Stimulated activated CD4-positive, alpha-beta T cell treated with anti-CD3 and anti-CD28 coated beads, Interleukin-12 subunit alpha, Interleukin-12 subunit beta, amount 100 ng/mL, for 4 hours (primary cell): ENCODE measurements around the gene NT5C2.
"Not testable (repeated sequence)": the region's sequence is repeated elsewhere in the genome, so short reads cannot be mapped to it uniquely, and the experiment has no call there.

Experiments
- DNase-seq: peaks from one replicate; pipeline ENCODE4 v3.0.0-alpha.2; 2020

NT5C2 gene

DNA sequence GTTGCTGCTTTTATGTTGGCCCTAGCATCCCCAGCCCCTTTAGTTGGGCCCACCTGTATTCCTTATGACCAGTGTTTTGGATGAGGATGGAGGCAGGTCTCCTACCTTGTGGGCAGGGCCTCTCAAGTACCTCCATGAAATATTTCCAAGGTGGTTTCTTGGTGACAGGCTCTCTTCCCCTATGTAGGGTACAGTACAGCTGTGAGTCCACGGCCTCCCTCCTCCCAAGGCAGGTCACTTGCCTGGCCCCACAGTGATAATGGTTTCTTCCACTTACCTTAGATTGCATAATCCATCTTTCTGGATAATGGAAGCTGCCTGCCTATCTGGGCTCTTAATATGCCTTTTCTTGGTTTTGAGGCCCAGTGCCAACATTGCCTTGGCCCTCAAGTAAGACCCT is 110.4 kb downstream of the NT5C2 start:
- DNase-seq: no peak

DNA sequence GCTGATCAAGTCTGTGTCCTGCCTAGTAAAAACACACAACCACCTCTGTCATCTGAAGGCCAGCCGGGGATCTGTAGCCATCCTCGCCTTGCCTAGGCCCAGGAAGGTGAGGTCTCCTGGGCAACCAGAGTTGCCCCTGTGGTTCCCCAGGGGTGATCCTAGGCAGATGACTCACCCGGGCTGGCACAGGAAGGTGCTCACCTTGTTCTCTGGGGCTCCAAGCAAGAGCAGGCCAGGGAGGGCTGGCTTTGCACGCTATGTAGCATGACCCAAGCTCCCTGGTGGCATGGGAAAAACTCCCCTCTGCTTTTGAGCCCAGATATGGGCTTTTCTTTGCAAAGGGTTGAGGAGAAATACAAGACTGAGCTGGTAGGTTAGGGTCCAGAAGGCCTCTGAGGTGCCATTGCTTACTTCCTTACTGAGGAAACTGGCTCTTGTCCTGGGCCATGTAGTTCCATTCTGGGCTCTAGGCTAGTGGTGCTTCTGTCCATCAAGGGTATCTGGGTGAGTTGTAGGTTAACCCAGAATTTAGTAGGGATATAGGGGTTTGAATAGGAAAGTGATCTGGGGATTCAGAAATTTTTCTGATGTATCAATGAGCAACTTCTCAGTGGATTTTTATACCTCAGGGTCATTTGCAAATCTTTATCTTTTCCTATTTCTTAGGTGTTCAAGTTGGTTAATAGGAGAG is 112.0 kb downstream of the NT5C2 start:
- DNase-seq: no peak

DNA sequence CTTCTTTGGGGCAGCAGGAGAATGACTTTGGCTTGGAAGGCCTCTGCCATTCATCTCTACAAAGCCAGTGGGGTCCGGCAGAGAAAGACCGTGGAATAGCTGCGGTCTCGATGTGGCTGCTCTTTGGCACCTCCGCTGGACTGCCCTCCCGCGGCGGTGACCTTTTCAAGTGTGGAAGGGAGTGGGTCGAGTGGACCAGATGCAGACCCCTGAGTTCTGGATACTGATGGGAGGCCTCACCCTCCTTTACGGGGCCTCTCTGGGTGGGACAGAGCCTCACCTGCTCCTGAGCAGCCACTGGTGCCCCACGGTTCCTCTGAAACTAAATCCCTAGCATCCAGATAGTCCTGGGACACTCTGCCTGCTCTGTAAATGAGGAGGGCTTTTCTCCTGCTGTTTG is 113.1 kb downstream of the NT5C2 start:
- DNase-seq: no peak

DNA sequence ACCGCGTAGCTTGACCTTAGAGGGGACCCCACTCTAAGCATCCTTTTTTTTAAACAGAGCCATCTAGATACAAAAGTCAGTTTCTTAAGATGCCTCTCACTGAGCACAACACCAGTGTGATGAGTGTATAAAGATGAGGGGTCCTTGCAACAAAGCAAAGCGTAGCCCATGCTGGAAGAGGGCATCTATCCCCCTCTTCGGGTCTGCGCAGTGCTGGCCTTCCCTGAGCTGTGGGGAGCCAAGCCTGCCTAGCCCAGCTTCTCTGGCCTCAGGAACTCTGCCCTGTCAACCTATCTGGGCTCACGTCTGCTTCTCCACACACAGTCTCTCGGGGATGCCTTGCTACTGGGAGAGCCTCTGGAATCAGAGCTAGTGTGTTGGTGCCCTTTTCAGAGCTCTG is 114.0 kb downstream of the NT5C2 start:
- DNase-seq: no peak

DNA sequence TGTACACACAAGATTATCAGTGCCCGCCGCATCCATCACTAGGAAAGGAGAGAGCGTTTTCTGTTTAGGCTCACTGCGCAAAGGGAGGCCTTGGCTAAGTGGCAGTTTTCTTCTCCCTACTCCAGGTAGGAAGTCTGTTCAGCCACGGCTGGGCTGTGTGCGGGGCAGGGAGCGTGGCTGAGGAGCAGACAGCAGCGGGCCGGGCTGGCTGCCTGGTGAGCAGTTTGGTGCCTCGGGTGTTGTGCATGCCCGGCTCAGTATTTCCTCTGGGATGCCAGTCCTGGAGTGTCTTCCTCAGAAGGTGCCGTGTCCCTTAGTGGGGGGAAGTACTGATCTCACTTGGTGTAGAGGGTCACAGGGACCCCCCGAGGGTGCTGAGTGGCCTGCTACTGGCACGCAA is 114.4 kb downstream of the NT5C2 start:
- no peak for DNase-seq

DNA sequence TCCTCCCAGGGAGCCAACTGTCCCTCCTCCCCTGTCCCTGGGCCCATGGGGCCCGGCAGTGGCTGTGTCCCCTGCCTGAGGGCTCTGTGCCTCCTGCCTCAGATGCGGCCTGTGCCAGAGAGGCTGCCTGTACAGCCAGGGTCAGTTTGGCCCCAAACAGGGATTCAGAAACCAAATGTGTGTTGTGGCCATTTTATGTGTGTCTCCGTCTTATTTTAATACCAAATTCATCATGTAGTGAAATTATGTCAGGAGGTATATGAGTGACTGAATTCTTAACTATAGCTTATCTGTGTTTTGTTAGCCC is 114.8 kb downstream of the NT5C2 start:
- DNase-seq: no peak

GRCh38 chr10:103077491-103078308 is 115.4 kb downstream of the NT5C2 start:
- DNase-seq: no peak

GRCh38 chr10:103077020-103077419 is 116.1 kb downstream of the NT5C2 start:
- DNase-seq: no peak

- DNase-seq: no peak
Observed at GRCh38 chr10:103072891-103073290, 120.2 kb downstream of the NT5C2 start.

DNA sequence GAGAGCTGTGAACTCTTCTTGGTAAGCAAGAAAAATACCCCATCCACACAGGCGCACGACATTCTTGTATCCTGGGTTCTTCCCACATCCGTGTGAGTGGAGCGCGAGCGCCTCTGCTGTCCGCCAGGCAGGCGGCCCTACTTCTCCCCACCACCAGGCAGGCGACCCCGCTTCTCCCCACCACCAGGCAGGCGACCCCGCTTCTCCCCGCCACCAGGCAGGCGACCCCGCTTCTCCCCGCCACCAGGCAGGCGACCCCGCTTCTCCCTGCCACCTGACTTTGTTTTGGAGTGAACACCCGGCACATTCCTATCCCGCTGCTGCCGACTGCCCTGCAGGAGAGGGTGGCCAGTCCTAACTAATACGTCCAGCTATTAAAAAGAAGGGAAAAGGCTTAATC is 120.8 kb downstream of the NT5C2 start:
- DNase-seq: no peak

DNA sequence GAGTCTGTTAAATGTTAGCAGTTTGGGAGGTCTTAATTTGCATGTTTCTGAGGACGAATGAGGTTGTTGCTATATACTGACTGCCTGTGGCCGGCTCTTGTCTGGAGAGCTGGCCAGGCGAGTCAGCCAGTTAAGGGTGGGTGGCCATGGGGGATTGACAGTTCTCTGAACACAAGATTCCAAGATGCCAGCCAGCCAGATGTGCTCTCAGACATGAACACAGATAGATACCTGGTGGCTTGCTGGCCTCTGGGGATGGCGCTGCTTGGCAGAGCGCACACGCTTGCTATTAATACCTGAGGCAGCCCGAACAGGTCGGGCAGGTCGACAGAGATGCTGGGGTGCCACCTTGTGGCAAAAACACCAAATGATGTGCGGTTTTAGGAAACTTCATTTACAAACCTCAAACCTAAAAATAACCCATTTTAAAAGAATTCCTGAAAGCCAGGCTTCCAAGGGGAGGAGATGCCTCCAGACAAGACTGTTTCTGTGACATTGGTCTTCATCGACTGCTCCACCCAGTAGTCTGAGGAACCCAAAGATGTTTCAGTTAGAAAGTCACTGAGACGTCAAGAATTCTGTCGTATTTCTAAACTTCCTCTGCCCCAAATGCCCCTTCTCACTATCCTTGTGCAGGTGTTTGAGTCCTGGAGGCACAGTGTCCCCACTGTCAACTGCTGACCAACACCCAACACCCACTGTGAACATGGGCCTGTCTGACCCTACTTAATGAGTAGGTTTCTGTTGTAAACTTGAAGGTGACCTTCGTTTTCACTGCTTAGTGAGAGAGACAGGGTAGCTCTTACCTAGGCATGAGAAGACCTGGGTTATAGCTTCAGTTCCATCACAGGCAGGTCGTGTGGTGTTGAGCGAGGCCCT is 123.4 kb downstream of the NT5C2 start:
- peak; percentile 66 for DNase-seq

GRCh38 chr10:103067956-103068355 is 125.1 kb downstream of the NT5C2 start:
- DNase-seq: no peak

- DNase-seq: no peak
Observed at GRCh38 chr10:103067484-103067883, 125.6 kb downstream of the NT5C2 start.

DNA sequence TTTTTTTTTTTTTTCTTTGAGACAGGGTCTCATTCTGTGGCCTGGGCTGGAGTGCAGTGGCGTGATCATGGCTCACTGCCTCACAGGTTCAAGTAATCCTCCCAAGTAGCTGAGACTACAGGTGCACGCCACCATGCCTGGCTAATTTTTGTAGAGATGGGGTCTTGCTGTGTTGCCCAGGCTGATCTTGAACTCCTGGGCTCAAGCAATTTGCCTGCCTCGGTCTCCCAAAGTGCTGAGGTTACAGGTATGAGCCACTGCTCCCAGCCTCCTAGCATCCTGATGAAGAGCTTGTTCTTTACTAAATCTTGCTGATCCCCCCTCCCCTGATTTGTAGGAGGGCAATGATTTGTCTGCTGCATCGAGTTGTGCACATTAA is 126.0 kb downstream of the NT5C2 start:
- DNase-seq: not testable (repeated sequence)

DNA sequence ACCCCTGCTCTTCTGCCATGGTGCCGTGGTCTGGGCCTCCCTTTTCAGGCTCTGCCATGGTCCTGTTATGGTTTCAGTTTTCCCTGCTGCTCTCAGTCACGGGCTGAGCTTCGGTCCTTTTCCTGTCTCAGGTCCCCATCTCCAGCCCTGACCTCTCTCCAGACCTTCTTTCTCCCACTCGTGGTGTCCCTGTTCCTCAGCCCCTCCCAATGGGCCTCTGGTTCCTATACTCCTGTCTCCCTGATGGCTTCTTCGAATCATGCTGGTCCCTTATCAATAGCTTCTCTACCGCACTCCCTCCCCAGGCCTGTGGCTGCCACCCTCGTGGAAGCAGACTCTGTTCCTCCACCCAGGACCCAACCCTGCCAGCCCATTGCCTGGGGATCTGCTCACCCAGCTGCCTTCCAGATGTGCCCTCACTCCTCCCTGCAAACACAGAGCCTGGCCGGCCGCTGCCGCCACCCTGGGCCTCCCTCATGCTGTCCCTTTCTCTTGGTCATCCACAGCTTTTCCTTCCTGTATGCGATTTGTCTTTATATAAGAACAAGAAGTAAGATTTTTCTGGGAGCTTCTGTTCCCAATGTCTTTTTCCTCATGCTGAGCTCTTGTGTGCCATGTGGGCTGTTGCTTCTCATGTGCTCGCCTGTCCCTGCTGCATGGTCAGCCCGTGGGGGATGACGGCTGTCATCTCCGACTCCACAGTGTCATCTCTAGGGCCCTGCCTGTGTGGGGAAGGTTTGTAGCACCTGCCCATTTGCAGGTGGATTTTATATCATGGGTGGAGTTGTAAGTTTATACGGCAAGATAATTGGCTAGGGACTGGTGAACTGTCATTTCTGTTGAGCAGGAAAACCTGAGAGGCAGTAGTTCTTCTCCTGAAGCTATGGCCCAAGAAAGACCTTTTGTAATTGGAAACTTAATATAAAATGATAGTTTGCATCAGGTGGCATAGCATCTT is 126.7 kb downstream of the NT5C2 start:
- DNase-seq: no peak

DNA sequence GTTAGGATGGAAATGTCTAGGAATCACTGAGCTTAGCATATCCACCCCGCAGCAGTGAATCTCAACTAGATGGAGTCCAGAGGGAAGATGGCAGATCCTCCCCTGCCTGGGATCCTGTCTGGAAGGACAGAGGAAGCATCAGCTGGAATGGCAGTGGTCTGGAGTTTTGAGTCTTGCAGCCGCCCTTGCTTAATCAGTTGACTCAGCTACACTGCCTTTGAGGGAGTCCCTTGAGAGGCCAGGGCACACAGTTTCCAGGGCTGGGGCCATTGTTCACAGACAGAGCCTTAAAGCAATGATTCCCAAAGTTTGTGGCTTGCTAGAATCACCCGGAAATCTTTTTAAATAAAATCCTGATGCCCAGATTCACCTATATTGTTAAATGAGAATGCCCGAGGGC is 128.1 kb downstream of the NT5C2 start:
- DNase-seq: no peak

DNA sequence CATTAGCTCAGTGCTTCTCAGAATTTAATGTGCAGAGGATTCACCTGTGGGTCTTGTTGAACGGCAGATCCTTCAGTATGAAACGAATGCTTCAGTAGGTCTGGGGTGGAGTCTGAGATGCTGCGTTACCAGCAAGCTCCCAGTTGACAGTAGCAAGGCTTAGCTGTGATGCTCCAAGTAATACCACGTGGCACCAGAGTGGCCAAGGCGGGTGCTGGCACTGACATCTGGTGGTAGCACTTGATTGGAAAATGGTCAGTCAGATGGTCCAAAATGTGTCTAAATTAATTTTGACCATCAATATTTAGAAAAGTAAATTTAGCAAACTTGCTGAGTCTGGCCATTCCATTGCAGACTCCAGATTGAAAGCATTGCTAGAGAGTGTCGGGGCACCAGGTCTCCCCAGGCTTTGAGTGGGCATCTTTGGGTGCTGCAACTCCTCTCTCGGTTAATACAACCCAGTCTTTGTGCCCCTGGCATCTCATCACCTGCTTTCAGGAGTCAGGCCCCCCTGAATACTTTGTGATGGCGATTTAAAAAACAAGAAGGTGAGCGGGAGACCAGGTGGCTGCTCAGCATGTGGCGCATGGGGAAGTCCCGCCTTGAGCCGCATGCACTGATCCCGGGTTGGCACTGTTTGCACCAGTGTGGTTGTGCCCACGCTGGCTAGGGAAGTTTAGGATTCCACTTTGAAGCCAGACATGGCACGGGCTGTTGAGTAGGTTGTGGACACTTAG is 130.1 kb downstream of the NT5C2 start:
- DNase-seq: no peak

- DNase-seq: no peak
Observed at GRCh38 chr10:103060575-103060974, 132.5 kb downstream of the NT5C2 start.

GRCh38 chr10:103058034-103058433 is 135.0 kb downstream of the NT5C2 start:
- DNase-seq: no peak

DNA sequence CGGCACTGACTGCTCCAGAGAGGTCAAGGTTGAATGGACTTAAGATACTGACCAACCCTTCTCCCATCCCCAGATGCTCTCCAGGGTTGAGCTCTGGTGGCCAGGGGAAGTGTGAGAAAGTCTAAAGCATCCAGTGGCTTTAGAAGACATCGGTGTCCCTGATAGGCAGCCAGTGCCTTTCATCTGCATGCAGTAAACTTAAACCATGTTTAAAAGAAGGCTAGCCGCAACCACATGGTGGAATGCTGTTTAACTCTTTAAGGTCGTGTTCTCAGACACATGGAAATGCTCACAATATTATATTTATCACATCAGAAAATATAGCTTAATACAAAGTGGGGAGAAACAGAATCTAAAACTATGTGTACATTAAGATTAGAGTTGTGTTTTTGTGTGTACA is 138.0 kb downstream of the NT5C2 start:
- DNase-seq: no peak

DNA sequence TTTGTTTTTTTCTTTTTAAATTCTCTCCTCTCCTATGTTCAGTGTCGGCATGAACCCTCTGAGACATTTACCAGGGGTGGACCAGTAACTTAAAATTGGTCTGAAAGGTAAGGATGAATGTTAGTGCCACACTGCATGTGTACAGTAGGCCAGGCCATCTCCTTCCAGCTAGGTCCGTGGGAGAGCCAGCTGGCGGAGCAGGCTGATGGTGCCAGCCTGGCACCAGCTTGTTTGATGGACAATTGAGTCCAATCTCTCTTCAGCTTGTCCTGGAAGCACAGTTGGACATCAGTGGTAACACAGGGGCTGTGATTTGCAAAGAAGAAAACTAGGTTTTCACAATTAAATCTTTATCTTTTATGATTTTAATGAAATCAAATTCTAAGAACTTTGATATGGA is 138.5 kb downstream of the NT5C2 start:
- no peak for DNase-seq
